ENCODE measurements around the gene MYO16.

DNA sequence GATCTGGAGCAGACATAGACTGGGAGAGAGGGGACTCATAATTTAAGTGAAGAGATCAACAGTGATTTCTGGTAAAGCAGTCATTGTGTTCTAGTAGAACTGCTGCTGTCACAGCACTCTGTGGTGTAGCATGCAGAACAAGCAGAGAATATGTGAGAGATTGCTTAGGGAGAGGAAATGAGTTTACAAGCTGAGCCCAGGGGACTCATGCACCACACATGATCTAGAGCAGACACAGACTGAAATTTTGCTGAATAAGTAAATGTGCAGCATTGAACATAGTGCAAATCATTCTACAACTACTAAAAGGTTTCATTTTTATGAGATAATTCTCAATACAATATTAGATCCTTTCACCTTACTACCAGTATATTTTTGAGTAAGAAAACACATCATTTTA, 125.7 kb downstream of the MYO16 start:
- TF ChIP-seq CTCF (IDR thresholded peaks at IDR 0.05) = no peak
- TF ChIP-seq POLR2A (IDR thresholded peaks at IDR 0.05) = no peak
